OCI-LY1 (cell line): ENCODE data around the gene B3GAT1.

Experiments used
- H2AFZ ChIP-seq: fragments of 200-600 bp; sonication (generic), shearing (Covaris generic); 2 replicates; pipeline ENCODE4 v1.6.0; 2014; ENCODE audit warnings: antibody characterized with exemption, mild to moderate bottlenecking, low read length
- H3F3A ChIP-seq: fragments of 200-600 bp; sonication (generic), shearing (Covaris generic); 2 replicates; pipeline ENCODE4 v1.6.0; 2014; ENCODE audit warnings: mild to moderate bottlenecking, antibody characterized with exemption, low read length, moderate library complexity; ENCODE audit not compliant: insufficient read depth
- H3K27ac ChIP-seq: fragments of 200-600 bp; sonication (generic); 2 replicates; pipeline ENCODE4 v1.5.1; 2014; ENCODE audit warnings: low read length, mixed run types, mild to moderate bottlenecking, low read depth; ENCODE audit not compliant: poor library complexity, severe bottlenecking
- H3K27me3 ChIP-seq: fragments of 200-600 bp; sonication (generic); 2 replicates; pipeline ENCODE4 v1.6.0; 2014; ENCODE audit warnings: antibody characterized with exemption, mild to moderate bottlenecking, low read length, moderate library complexity; ENCODE audit not compliant: insufficient read depth
- H3K36me3 ChIP-seq: fragments of 200-600 bp; sonication (generic); 2 replicates; pipeline ENCODE4 v1.6.1; 2014; ENCODE audit warnings: mild to moderate bottlenecking, antibody characterized with exemption, low read length, moderate library complexity, mixed read lengths; ENCODE audit not compliant: insufficient read depth
- H3K4me1 ChIP-seq: fragments of 200-600 bp; sonication (generic); 2 replicates; pipeline ENCODE4 v1.5.1; 2014; ENCODE audit warnings: mild to moderate bottlenecking, low read length, moderate library complexity; ENCODE audit not compliant: insufficient read depth, severe bottlenecking
- H3K4me2 ChIP-seq: fragments of 200-600 bp; sonication (generic), shearing (Covaris generic); 2 replicates; pipeline ENCODE4 v1.6.1; 2014; ENCODE audit warnings: low read length
- H3K4me3 ChIP-seq: fragments of 200-600 bp; sonication (generic); 2 replicates; pipeline ENCODE4 v1.5.1; 2014; ENCODE audit warnings: low read length, low read depth, mild to moderate bottlenecking, mixed read lengths; ENCODE audit not compliant: poor library complexity, severe bottlenecking
- H3K79me2 ChIP-seq: fragments of 200-600 bp; shearing (Covaris generic); 2 replicates; pipeline ENCODE4 v1.6.1; 2016; ENCODE audit warnings: mixed run types, low read length, mixed read lengths; ENCODE audit not compliant: insufficient read depth
- H3K9ac ChIP-seq: fragments of 200-600 bp; sonication (generic), shearing (Covaris generic); 2 replicates; pipeline ENCODE4 v1.6.1; 2014; ENCODE audit warnings: mild to moderate bottlenecking, low read length, mixed read lengths
- H3K9me2 ChIP-seq: fragments of 200-600 bp; sonication (generic), shearing (Covaris generic); 2 replicates; pipeline ENCODE4 v1.6.1; 2014; ENCODE audit warnings: low read depth, mild to moderate bottlenecking, low read length, mixed read lengths
- H3K9me3 ChIP-seq: fragments of 200-600 bp; shearing (Covaris generic); 2 replicates; pipeline ENCODE4 v1.6.1; 2014; ENCODE audit warnings: low read length, mixed read lengths
- H4K20me1 ChIP-seq: fragments of 200-600 bp; sonication (generic), shearing (Covaris generic); 2 replicates; pipeline ENCODE4 v1.6.0; 2016; ENCODE audit warnings: mild to moderate bottlenecking, low read length; ENCODE audit not compliant: insufficient read depth
- CTCF ChIP-seq: fragments of 200-600 bp; sonication (generic), shearing (Covaris generic); IDR thresholded peaks from 2 replicates; pipeline ENCODE4 v1.5.1; 2017; ENCODE audit warnings: mild to moderate bottlenecking, antibody characterized with exemption, low read length, moderate library complexity, mixed read lengths
- EZH2 ChIP-seq: fragments of 200-600 bp; sonication (generic), shearing (Covaris generic); IDR thresholded peaks from 2 replicates; pipeline ENCODE4 v1.8.0; 2017; ENCODE audit warnings: borderline replicate concordance, mixed run types, mild to moderate bottlenecking, antibody characterized with exemption, low read length, moderate library complexity, mixed read lengths

B3GAT1 gene

GRCh38 chr11:134449713-134450112 lies 37.7 kb upstream of the B3GAT1 start:
- no peak overlapping the region for H2AFZ ChIP-seq
- no peaks in the 10 kb centered on the region for H3K9me3 ChIP-seq
- H4K20me1 ChIP-seq: no peaks in the 10 kb centered on the region
- H3K79me2 ChIP-seq: no peaks in the 10 kb centered on the region
- no peaks in the 10 kb centered on the region for H3K9me2 ChIP-seq
- no peaks in the 10 kb centered on the region for H3K27me3 ChIP-seq
- no peak overlapping the region for H3K27ac ChIP-seq
- H3K36me3 ChIP-seq: no peaks in the 10 kb centered on the region
- no peak overlapping the region for H3K9ac ChIP-seq
- H3K4me1 ChIP-seq: no peaks in the 10 kb centered on the region
- H3K4me2 ChIP-seq: no peak overlapping the region
- H3K4me3 ChIP-seq: no peak overlapping the region
- H3F3A ChIP-seq: no peaks in the 10 kb centered on the region
- TF ChIP-seq CTCF: no peak
- TF ChIP-seq EZH2: no peak

GRCh38 chr11:134449051-134449450 lies 37.0 kb upstream of the B3GAT1 start:
- no peaks in the 10 kb centered on the region for H3K4me1 ChIP-seq
- no peaks in the 10 kb centered on the region for H3K36me3 ChIP-seq
- H3K27me3 ChIP-seq: no peaks in the 10 kb centered on the region
- H2AFZ ChIP-seq: no peak overlapping the region
- no peak overlapping the region for H3K4me2 ChIP-seq
- H3K27ac ChIP-seq: no peak overlapping the region
- H3K4me3 ChIP-seq: no peak overlapping the region
- H3K9me3 ChIP-seq: no peaks in the 10 kb centered on the region
- no peak overlapping the region for H3K9ac ChIP-seq
- no peak for TF ChIP-seq CTCF
- TF ChIP-seq EZH2: no peak
- no peaks in the 10 kb centered on the region for H3K79me2 ChIP-seq
- H4K20me1 ChIP-seq: no peaks in the 10 kb centered on the region
- H3F3A ChIP-seq: no peaks in the 10 kb centered on the region
- no peaks in the 10 kb centered on the region for H3K9me2 ChIP-seq

- Histone ChIP-seq H3K9me2 (no peaks in the 10 kb centered on the region), H2AFZ (no peak overlapping the region), H3K27me3 (no peaks in the 10 kb centered on the region), H3K36me3 (no peaks in the 10 kb centered on the region), H4K20me1 (no peaks in the 10 kb centered on the region), H3K4me2 (no peak overlapping the region), H3K27ac (no peak overlapping the region), H3F3A (no peaks in the 10 kb centered on the region), H3K9ac (no peak overlapping the region), H3K4me1 (no peaks in the 10 kb centered on the region), H3K4me3 (no peak overlapping the region), H3K9me3 (no peaks in the 10 kb centered on the region), H3K79me2 (no peaks in the 10 kb centered on the region)
- no peak for TF ChIP-seq EZH2
- TF ChIP-seq CTCF: no peak
These were observed 35.7 kb upstream of the B3GAT1 start for GRCh38 chr11:134447696-134448095.
